IPS-NIHi7 (cell line): ENCODE measurements around the gene ITGB5.

ENCODE experiments used
- DNase-seq: peaks from one replicate; pipeline ENCODE4 v3.0.0; 2012; ENCODE audit warnings: mixed read lengths; ENCODE audit errors: extremely low spot score

ITGB5 gene

DNA sequence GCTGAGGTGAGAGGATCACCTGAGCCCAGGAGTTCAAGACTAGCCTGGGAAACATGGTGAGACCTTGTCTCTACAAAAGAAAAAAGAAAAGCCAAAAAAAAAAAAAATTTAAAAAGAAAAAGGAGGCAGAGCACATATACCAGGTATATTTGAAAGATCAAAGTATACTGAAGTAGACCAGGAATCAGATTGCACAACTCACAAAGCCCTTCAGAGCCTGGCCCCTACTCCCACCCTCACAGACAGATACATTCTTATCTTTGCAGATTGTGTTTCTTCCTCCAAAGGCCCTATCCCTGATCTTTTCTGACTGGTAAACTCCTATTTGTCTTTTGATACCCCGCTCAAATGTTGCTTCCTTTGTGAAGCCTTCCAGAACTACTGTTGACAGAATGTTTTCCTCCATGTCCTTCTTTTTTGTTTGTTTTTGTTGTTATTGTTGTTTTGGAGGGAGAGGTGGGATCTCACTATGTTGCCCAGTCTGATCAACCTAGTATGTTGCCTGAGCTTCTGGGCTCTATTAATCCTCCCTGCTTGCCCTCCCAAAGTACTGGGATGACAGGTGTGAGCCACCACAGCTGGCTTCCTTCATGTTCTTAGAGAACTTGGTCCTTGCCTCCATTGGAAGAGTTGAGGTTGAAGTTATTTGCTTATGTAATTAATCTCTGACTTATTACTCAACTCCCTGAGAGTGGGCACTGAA, 9.8 kb upstream of the ITGB5 start:
- DNase-seq: no peak

DNA sequence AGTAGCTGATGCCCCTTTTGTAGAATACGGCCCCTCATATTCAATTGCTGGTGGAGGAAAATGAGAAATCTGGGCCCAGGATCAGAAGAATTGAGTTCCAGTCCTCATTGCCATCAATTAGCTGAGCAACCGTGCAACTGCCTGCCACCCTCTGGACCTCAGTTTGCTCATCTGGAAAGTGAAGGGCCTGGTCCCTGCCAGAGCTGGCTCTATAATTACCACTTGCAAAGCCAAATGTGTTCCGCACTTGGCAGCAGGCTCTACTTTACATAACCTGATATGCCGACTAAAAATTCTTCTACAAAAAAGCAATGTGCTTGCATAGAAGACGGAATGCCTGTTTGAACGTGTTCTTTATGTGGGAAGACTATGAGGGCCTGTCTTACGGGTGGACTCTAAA, 8.6 kb upstream of the ITGB5 start:
- DNase-seq: no peak

DNA sequence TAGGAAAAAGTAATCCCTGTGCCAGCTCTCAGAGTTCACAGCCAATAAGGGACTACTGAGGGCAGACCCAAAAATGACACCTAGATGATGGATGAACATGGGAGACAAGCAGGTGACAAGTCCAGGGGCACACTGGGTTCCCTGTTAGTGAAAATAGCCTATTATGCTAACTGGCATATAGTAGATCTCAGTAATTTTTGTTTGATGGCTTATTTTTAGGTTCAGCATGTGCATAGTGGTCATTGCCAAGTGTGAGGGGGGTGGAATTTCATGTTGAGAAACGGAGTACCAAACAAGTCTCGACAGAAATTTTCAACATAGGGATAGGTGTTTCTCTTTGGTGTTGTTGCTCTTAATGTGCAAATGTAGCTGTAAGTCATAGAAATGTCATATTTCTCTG, 6.4 kb upstream of the ITGB5 start:
- DNase-seq: no peak

DNA sequence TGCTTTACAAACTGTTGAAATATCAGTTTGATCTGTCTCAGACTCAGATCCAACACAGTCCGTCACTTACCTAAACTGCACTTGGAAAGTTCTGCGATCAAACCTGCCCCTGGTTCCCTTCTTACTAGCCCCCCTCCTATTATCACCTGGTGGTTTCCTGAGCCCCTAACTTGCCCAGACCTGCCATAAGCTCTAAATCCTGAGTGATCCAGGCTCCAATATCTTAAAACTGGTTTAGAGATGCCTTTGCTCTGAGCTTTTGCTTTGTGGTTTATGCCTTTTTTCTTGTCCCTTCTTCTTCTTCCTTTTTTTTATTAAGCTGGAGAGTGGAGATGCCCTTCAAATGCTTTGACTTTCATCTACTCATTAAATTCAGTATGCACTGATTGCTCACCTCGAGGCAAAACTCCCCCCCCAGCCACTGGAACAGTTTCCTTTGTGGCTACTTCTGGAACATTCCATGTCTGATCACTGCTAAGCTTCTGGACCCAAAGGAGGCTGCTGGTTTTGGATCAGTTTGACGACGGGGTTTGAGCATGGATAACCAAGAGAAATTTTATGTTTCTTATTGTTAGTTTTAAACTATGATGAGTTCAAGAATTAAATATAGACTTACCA, 3.5 kb upstream of the ITGB5 start:
- DNase-seq: no peak

- DNase-seq: no peak
These were observed 1.6 kb upstream of the ITGB5 start for GRCh38 chr3:124888482-124889441.

- no peak for DNase-seq
These were observed 750 bp upstream of the ITGB5 start for GRCh38 chr3:124887932-124888298.

DNA sequence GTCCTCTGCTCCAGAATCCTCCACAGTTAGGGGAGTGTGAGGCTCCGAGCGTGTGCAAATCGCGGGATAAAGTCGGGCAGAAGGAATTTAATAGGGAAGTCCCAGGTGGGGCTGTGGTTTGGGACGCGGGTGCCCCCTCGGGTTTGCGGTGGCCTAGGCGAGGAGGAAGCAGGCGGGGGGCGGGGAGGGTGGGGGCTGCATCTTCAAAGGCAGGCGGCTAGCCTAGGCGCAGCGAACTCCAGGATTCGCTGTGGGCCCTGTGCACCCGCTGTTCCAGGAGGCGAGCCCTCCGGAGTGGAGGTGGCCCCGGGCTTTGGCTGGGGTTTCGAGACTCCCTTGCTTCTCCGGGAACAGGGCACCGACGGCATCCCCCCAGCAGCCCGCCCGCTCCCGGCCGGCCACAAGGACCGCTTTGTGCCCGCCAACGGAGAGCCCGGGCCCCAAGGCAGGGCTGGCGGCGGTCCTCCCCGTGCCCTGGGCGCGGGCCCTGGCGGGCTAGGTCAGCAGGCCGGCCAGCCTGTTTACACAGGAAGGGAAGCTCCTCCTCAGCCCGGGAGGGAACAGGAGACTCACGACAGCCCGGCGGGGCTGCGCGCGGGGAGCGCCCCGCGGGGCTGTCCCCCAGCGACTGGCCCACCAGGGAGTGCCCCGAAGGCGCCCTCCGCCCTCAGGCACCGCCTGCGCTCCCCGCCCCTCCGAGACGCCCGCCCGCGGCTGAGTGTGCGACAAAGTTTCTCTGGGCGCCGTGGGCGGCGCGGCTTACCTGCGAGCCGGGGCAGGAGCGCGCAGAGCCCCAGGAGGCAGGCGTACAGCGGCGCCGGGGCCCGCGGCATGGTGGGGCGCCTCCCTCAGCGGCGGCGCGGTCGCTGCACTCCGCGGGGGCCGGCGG, 753 bp downstream of the ITGB5 start:
- DNase-seq: no peak

DNA sequence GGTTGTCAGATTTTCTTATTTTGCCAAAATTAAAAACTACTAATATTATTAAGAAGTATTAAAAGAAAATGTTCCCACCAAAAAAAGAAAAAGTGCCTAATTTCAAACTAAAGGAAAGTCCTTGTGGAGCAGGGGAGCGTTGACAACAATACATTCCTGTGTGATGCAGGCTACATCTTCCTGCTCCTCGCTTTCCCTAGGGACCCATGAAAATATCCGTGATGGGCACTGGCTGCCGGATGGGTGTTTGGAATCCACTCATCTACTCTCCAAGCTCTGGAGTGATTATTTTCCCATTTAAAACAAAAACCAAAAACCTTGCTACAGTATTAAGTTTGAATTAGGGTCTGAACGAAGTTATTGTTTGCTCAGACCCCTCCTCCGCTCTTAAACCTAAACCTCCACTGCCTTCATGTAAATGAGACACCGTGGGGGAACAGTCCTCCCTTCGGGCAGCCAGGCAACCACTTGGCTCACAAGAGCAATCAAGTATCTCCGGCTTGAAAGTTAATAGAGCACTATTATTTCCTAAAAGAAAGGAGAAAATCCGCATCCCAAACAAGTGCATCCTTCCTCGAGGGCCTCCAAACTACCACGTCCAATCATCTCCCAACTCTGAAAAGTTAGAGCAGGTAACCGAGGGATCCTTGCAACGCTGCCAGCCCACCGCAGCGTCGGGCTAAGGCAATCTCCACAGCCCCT, 1.5 kb downstream of the ITGB5 start:
- no peak for DNase-seq

- DNase-seq: no peak
These were observed 2.6 kb downstream of the ITGB5 start for GRCh38 chr3:124884474-124885101.

GRCh38 chr3:124883766-124884473, 3.2 kb downstream of the ITGB5 start:
- no peak for DNase-seq

GRCh38 chr3:124882816-124883747, 4.1 kb downstream of the ITGB5 start:
- DNase-seq: no peak

DNA sequence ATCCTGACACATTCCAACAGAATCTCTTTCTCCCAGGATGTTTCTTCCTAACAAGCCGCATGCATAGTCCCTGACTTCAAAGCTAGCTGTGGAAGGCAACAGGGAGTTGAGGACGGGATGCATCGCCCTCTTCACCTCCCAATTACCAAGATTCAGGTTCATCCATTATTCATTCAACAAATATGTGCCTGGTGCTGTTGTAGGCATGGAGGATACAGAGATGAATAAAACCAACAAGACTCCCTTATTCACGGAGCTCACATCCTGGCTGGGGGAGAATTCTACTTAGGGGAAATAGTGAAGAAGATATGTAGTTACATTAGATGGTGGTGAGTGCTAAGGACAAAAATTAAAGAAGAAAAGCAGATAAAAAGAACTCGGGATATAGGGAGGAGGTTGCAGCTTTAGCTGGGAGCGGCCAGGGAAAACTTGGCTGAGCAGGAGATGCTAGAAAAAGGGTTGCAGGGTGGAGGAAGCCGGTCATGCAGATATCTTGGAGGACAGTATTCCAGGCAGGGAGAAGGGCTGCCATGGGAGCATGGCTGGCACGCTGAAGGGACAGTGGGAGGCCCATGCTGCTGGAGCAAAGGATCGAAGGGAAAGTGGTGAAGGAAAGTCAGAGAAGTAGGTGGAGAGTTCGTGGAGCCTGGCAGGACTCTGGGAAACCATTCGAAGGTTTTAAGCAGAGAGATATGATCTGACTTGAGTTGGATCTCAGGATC, 5.0 kb downstream of the ITGB5 start:
- DNase-seq: no peak

DNA sequence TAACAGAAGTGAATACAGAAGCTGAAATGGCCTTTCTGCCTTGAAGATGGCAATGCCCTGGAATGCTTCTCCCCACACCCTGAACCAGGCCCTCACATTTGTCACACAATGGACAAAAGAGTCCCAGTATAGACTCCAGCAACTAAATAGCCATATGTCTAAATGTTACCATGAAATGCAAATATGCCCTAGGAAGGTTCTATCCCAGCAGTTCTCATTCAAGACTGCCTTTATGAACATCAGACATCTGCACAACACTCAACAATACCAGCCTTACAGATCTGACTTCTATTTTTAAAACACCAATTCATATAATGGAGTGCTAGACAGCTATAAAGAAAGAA, 7.9 kb downstream of the ITGB5 start:
- no peak for DNase-seq

- DNase-seq: no peak
These were observed 8.4 kb downstream of the ITGB5 start for GRCh38 chr3:124878561-124879336.

DNA sequence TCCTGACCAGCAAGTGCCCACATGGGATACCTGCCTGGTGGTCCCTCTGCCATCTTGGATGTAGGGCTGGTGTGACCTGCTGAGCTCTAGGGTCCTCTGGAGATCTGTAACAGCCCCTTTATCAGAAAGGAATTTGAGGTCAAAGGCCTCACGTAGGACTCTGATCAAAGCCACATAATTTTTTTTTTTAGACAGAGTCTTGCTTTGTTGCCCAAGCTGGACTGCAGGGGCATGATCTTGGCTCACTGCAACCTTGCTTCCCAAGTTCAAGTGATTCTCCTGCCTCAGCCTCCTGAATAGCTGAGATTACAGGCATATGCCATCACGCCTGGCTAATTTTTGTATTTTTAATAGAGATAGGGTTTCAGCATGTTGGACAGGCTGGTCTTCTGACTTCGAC, 9.5 kb downstream of the ITGB5 start:
- no peak for DNase-seq

- no peak for DNase-seq
These were observed 10.7 kb downstream of the ITGB5 start for GRCh38 chr3:124876401-124876878.

DNA sequence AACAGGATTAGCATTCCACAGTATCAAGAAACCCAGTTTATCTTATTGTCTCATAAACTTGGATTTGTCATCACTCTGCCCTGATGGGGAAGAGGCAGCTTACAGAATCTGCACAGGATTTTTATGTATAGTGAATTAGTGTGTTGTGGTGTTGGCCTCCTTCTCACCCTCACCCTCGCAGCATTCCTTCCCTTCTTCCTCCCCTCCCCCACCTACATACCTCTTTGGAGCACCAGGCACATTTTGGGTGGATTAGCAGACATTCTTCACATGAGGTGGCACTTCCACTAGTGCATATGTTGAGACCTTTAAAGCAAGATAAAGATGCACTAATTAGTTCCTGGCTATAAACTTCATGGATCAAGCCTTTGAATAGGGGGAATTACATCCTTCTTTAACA, 13.9 kb downstream of the ITGB5 start:
- no peak for DNase-seq
